BE2C (cell line): ENCODE results near the gene PTPRN2.

Source experiments
- DNase-seq: peaks from one replicate; pipeline ENCODE4 v3.0.0-alpha.2; 2020
- H3K27me3 ChIP-seq: fragments of 250-450 bp; sonication (Bioruptor Pico); 2 replicates; pipeline ENCODE4 v1.5.1; 2020; ENCODE audit warnings: mild to moderate bottlenecking
- H3K36me3 ChIP-seq: fragments of 250-450 bp; sonication (Bioruptor Pico); 2 replicates; pipeline ENCODE4 v1.5.1; 2020; ENCODE audit warnings: mild to moderate bottlenecking
- H3K4me1 ChIP-seq: fragments of 250-450 bp; sonication (Bioruptor Pico); 2 replicates; pipeline ENCODE4 v1.5.1; 2020
- H3K4me3 ChIP-seq: 2 replicates; pipeline ENCODE4 v1.5.1; 2011; ENCODE audit warnings: low read depth, low read length
- H3K9me3 ChIP-seq: fragments of 250-450 bp; sonication (Bioruptor Pico); 2 replicates; pipeline ENCODE4 v1.5.1; 2020
- TF ChIP-seq, protein P1 (sequence below): IDR thresholded peaks from 2 replicates; pipeline ENCODE4 v1.5.1; 2012; ENCODE audit warnings: mild to moderate bottlenecking, low read depth, low read length

Gene PTPRN2

DNA sequence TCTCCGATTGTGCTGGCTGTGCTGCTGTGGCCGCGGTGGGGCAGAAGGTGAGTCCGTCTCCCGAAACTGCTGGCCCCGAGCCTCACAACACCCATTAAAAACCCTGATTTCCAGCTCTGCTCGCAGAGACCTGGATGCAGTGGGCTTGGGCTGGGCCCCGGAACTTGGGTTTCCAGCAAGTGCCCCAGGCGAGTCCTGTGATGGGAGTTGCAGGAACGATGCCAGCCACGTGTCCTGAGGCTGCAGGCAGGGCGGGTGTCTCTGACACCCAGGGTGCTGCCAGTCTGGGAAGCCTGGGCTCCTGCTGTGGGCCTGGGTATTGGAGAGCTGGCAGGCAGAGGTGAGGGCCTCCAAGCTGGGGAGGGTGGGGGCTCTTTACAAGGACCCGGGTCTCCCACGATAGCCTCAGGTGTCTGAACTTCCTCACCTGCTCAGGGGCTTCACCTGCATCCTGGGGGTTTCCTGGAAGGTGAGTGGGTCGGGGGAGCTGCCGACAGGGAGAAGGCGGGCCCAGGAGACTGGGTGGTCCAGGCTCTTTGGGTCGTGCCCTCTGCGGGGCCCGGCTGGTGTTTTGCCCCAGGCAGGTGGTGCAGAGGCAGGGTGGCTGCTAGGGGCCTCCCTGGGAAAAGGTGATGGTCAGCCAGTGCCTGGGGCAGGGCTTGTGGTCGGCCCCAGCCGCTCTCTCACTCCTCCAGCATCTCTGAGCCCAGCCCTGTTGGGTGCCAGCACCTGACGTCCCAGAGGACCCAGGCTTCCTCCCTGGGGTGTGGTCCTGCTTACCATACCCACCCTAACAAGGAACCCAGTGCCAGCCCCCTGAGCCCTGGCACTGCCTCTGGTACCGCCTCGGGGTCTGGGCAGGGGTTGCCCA, 1070.5 kb downstream of the PTPRN2 start:
- Histone ChIP-seq H3K36me3 (no peaks in the 10 kb centered on the region), H3K9me3 (no peaks in the 10 kb centered on the region), H3K27me3 (peaks cover 4% of the 10 kb centered on the region; the same call in 1 of the 2 replicates), H3K4me3 (no peak overlapping the region), H3K4me1 (no peaks in the 10 kb centered on the region)
- TF ChIP-seq, protein P1, sequence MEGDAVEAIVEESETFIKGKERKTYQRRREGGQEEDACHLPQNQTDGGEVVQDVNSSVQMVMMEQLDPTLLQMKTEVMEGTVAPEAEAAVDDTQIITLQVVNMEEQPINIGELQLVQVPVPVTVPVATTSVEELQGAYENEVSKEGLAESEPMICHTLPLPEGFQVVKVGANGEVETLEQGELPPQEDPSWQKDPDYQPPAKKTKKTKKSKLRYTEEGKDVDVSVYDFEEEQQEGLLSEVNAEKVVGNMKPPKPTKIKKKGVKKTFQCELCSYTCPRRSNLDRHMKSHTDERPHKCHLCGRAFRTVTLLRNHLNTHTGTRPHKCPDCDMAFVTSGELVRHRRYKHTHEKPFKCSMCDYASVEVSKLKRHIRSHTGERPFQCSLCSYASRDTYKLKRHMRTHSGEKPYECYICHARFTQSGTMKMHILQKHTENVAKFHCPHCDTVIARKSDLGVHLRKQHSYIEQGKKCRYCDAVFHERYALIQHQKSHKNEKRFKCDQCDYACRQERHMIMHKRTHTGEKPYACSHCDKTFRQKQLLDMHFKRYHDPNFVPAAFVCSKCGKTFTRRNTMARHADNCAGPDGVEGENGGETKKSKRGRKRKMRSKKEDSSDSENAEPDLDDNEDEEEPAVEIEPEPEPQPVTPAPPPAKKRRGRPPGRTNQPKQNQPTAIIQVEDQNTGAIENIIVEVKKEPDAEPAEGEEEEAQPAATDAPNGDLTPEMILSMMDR = no peak
- DNase-seq = no peak

DNA sequence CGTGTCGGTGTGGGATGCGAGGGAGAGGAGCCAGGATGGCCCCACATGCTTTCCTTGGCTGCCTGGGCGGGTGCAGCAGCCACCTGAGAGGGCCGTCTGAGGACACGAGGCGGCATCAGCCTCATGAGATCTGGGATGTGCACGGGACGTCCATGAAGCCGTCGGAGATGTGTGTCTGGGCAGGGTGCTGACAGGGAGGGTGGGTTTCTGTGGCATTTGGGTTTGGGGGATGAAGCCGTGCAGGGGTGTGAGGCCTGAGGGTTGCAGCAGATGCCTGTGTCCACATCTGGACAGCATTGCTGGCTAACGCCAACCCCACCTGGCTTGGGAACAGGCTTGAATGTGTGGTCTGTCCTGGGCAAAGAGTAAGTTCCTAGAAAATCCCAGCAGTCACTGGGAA, 1071.3 kb downstream of the PTPRN2 start:
- no peaks in the 10 kb centered on the region for H3K36me3 ChIP-seq
- H3K9me3 ChIP-seq = no peaks in the 10 kb centered on the region
- H3K4me1 ChIP-seq = no peaks in the 10 kb centered on the region
- H3K4me3 ChIP-seq = no peak overlapping the region
- DNase-seq = no peak
- peaks cover 4% of the 10 kb centered on the region; the same call in 1 of the 2 replicates for H3K27me3 ChIP-seq
- TF ChIP-seq, protein P1 = no peak

DNA sequence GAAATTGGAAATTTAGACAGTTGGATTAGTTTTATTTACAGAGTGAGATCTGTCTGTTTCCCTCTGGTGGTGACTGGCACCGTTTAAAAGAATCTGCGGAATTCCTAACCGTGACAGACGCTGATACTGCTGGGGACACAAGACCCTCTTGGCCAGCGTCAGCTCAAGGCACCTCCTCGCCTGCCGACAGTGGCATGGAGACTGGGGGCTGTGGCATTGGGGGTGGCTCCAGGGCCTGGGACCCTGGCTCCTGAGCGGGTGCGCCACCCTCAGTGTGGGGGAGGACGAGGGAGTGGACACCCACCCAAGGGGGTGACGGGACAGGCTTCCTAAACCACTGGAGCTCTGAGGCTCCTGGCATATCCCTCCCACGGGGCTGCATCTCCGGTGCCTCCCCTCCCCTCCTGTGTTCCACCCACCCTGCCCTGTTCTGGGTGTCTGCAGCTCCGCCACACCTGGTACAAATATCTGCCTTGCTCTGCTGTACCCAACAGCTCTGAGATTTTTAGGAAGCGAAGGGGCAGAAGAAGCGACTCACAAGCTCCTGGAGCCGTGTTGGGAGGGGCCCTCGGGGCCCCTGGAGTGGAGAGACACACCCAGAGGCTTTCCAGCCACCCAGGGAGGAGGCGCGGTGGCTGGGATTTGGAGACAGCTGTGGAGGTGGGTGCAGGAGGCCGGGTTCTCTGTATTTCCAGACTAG, 1072.1 kb downstream of the PTPRN2 start:
- no peak for DNase-seq
- Histone ChIP-seq H3K36me3 (no peaks in the 10 kb centered on the region), H3K4me1 (no peaks in the 10 kb centered on the region), H3K27me3 (peaks cover 4% of the 10 kb centered on the region; the same call in 1 of the 2 replicates), H3K9me3 (no peaks in the 10 kb centered on the region), H3K4me3 (no peak overlapping the region)
- TF ChIP-seq, protein P1 = no peak

DNA sequence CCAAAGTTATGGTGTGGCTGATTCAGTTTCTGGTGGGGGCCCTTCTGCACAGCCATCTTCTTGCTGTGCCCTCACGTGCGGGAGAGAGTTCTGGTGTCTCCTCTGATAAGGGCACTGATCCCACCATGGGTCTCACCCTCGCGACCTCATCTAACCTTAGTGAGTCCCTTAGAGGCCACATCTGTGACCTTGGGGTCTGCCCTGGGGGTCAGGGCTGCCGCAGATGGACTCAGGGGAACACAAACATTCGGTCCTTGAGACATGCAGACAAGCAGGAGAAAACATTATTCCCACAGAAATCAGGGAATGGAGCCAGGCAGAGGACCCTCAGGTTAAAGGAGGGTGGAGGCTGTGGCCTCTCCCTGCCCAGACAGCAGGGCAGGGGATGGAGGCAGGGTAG, 1072.9 kb downstream of the PTPRN2 start:
- TF ChIP-seq, protein P1 = no peak
- H3K36me3 ChIP-seq = no peaks in the 10 kb centered on the region
- no peak overlapping the region for H3K4me3 ChIP-seq
- H3K27me3 ChIP-seq = peaks cover 4% of the 10 kb centered on the region; the same call in 1 of the 2 replicates
- H3K4me1 ChIP-seq = no peaks in the 10 kb centered on the region
- no peaks in the 10 kb centered on the region for H3K9me3 ChIP-seq
- DNase-seq = no peak

DNA sequence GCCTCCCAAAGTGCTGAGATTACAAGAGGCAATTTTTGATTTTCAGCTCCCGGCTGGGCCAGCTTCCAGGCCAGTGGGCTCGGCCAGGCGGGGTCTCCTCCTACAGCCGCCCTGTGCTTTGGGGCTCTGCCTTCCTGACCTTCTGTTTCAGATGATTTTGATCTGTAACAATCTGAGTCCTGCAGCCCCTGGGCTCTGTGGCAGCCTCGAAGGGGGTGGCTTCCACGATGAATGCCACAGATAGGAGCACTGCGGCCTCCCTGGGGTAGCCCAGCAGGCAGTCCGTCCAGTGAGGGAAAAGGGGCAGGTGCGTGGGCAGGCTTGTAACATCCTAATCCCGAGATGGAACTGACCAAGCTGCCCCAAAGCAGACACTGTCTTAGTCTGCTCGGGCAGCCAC, 1073.3 kb downstream of the PTPRN2 start:
- no peaks in the 10 kb centered on the region for H3K36me3 ChIP-seq
- TF ChIP-seq, protein P1 = no peak
- H3K4me1 ChIP-seq = no peaks in the 10 kb centered on the region
- no peaks in the 10 kb centered on the region for H3K9me3 ChIP-seq
- H3K27me3 ChIP-seq = peaks cover 4% of the 10 kb centered on the region; the same call in 1 of the 2 replicates
- DNase-seq = no peak
- no peak overlapping the region for H3K4me3 ChIP-seq
